NCI-H1930 (cell line): ENCODE results near the gene MAP2K2.

ENCODE experiments used
- DNase-seq, 2 experiments: peaks; one replicate each; lab custom pipeline; 2025; lab: John Stamatoyannopoulos, UW

The MAP2K2 gene

GRCh38 chr19:4043966-4044715 is 79.8 kb downstream of the MAP2K2 start:
- no peak for DNase-seq

GRCh38 chr19:4043401-4043800 is 80.5 kb downstream of the MAP2K2 start:
- no peak for DNase-seq

GRCh38 chr19:4042731-4043082 is 81.2 kb downstream of the MAP2K2 start:
- DNase-seq, result no peak

GRCh38 chr19:4042064-4042730 is 81.7 kb downstream of the MAP2K2 start:
- DNase-seq, result no peak
